Adrenal gland (tissue), 12 donors: Measurements from ENCODE around the gene CPNE8. TPM values are rescaled to one million over a fixed set of nuclear protein-coding genes. Genes with fewer than 3 reads are reported as not detected.

ENCODE experiments used
- DNase-seq, 7 donors: peaks; one replicate each; pipeline ENCODE4 v3.0.0-alpha.2; 2019 to 2020
- H3K27ac ChIP-seq, 5 donors: fragments of 200-600 bp; sonication (generic) in 4 of 5; 1 replicate in 3 of 5; 2 replicates in 2 of 5; pipeline versions ENCODE4 v1.5.1 to v1.8.0; 2016 to 2020; ENCODE audit warnings: mild to moderate bottlenecking in 1 of 5
- H3K27me3 ChIP-seq: fragments of 200-600 bp; 2 replicates; pipeline ENCODE4 v1.8.0; 2021
- H3K36me3 ChIP-seq, 2 donors: fragments of 200-600 bp; replicated peaks in 1 of 2; 1 replicate in 1 of 2; 2 replicates in 1 of 2; pipeline versions ENCODE4 v1.5.1 to v1.8.0; 2018 to 2022
- H3K4me1 ChIP-seq, 2 donors: fragments of 200-600 bp; replicated peaks in 1 of 2; 1 replicate in 1 of 2; 2 replicates in 1 of 2; pipeline versions ENCODE4 v1.5.1 to v1.8.0; 2018 to 2021
- H3K4me3 ChIP-seq, 4 donors: fragments of 200-600 bp; sonication (generic) in 3 of 4; one replicate each; pipeline ENCODE4 v1.5.1; 2016 to 2018
- H3K9me3 ChIP-seq, 3 donors: fragments of 200-600 bp; sonication (generic) in 1 of 3; replicated peaks in 1 of 3; 1 replicate in 2 of 3; 2 replicates in 1 of 3; pipeline versions ENCODE4 v1.5.1 to v1.8.0; 2016 to 2021
- POLR2A ChIP-seq, 2 donors: fragments of 450-650 bp; IDR thresholded peaks; one replicate each; pipeline ENCODE4 v1.6.1; 2017; ENCODE audit warnings: antibody characterized with exemption in 2 of 2, mild to moderate bottlenecking in 2 of 2, moderate library complexity in 1 of 2
- WGBS, 4 donors: extraction: QIAGEN DNeasy Blood & Tissue Kit in 2 of 4; methylation state at CpG; one replicate each; pipeline versions ENCODE4 v1.1.5 to v1.1.7; 2013 to 2017; 5-methylcytosine and 5-hydroxymethylcytosine counted together
- intact Hi-C, 2 donors: fragments of 100-400 bp; cut with DNase I; formaldehyde crosslinking; loops; one replicate each; pipeline versions ENCODE4 v1.14.1 to v1.15.0; 2022 to 2023
- polyA plus RNA-seq, 3 donors: library from polyadenylated mRNA; stranded (reverse); fragments of 200-250 nt in 2 of 3; fragments of 350-450 nt in 1 of 3; fragmentation: Illumina TruSeq in 1 of 3; extraction: RNeasy Lipid Tissue Mini Kit (QIAGEN cat#74804) in 1 of 3; gene quantifications; one replicate each; pipeline ENCODE4 v1.2.3, GENCODE V29; 2013 to 2014
- total RNA-seq, 9 donors: library from RNA; depleted of rRNA in 4 of 9; stranded (reverse); fragments of >200 nt in 4 of 9; fragments of 120-200 nt in 1 of 9; fragmentation: NEBNext Ultra II Directional in 1 of 9; extraction: Animal tissue kit (Norgen Biotek cat#: 25700) in 1 of 9; gene quantifications; one replicate each; pipeline versions ENCODE4 v1.1.0 to v1.2.4, GENCODE V29; 2013 to 2023
- TF ChIP-seq, protein P1 (sequence below), 6 experiments: fragments of 450-650 bp in 4 of 6; fragments of 200-600 bp in 2 of 6; sonication (generic) in 1 of 6; IDR thresholded peaks; 1 replicate in 5 of 6; 2 replicates in 1 of 6; pipeline versions ENCODE4 v1.5.1 to v1.8.0; 2016 to 2021; ENCODE audit warnings: antibody characterized with exemption in 6 of 6, mild to moderate bottlenecking in 2 of 6, moderate library complexity in 1 of 6
- donor health status: healthy with polysubstance abuse.
- donor health status: Bipolar disorder and iron deficiency.
- donor health status: DM: yes; HTN: yes; CAD: no.
- donor health status: DM: no; HTN: no; CAD: no.
- donor health status: DM: no; HTN: no; CAD: no.
- donor health status: DM: yes; HTN: yes; CAD: no.

The CPNE8 gene
- total and polyA plus RNA-seq, 12 donors, result 5.8 to 36.3 (median 17.4) TPM

GRCh38 chr12:38934686-38935085 lies 29.3 kb upstream of the CPNE8 start:
- TF ChIP-seq, protein P1, sequence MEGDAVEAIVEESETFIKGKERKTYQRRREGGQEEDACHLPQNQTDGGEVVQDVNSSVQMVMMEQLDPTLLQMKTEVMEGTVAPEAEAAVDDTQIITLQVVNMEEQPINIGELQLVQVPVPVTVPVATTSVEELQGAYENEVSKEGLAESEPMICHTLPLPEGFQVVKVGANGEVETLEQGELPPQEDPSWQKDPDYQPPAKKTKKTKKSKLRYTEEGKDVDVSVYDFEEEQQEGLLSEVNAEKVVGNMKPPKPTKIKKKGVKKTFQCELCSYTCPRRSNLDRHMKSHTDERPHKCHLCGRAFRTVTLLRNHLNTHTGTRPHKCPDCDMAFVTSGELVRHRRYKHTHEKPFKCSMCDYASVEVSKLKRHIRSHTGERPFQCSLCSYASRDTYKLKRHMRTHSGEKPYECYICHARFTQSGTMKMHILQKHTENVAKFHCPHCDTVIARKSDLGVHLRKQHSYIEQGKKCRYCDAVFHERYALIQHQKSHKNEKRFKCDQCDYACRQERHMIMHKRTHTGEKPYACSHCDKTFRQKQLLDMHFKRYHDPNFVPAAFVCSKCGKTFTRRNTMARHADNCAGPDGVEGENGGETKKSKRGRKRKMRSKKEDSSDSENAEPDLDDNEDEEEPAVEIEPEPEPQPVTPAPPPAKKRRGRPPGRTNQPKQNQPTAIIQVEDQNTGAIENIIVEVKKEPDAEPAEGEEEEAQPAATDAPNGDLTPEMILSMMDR (IDR thresholded peaks at IDR 0.05), result no peak
- no peak for TF ChIP-seq POLR2A (IDR thresholded peaks at IDR 0.05)
- H3K36me3 ChIP-seq, result no peaks in the 10 kb centered on the region
- no peak overlapping the region for H3K27ac ChIP-seq
- H3K4me3 ChIP-seq, result no peak overlapping the region
- H3K4me1 ChIP-seq, result no peaks in the 10 kb centered on the region
- intact Hi-C loops, result no loop called here
- H3K9me3 ChIP-seq, result no peaks in the 10 kb centered on the region
- 51 to 67% (median 55%) methylated on average over 1 of the region's 1 CpG for WGBS, 4 donors
- H3K27me3 ChIP-seq, result no peaks in the 10 kb centered on the region
- DNase-seq, result no peak

- intact Hi-C loops, result no loop called here
- 62 to 77% (median 68%) methylated on average over 5 of the region's 5 CpGs for WGBS, 4 donors
These were observed 28.7 kb upstream of the CPNE8 start for GRCh38 chr12:38934078-38934584.

GRCh38 chr12:38932320-38932719 lies 26.9 kb upstream of the CPNE8 start:
- no peaks in the 10 kb centered on the region for H3K4me1 ChIP-seq
- H3K27me3 ChIP-seq, result no peaks in the 10 kb centered on the region
- no peak overlapping the region for H3K27ac ChIP-seq
- no peak overlapping the region for H3K4me3 ChIP-seq
- no peaks in the 10 kb centered on the region for H3K9me3 ChIP-seq
- 83 to 90% (median 89%) methylated on average over 7 of the region's 7 CpGs for WGBS, 4 donors
- no peaks in the 10 kb centered on the region for H3K36me3 ChIP-seq
- intact Hi-C loops, result no loop called here
- TF ChIP-seq, protein P1 (IDR thresholded peaks at IDR 0.05), result no peak
- no peak for TF ChIP-seq POLR2A (IDR thresholded peaks at IDR 0.05)
- no peak for DNase-seq

More at GRCh38 chr12:38934078-38934584, 28.7 kb upstream of the CPNE8 start:
- H3K27me3 ChIP-seq, result no peaks in the 10 kb centered on the region
- TF ChIP-seq, protein P1 (IDR thresholded peaks at IDR 0.05), result no peak
- TF ChIP-seq POLR2A (IDR thresholded peaks at IDR 0.05), result no peak
- no peaks in the 10 kb centered on the region for H3K36me3 ChIP-seq
- no peak overlapping the region for H3K4me3 ChIP-seq
- H3K9me3 ChIP-seq, result no peaks in the 10 kb centered on the region
- H3K4me1 ChIP-seq, result no peaks in the 10 kb centered on the region
- no peak for DNase-seq
- no peak overlapping the region for H3K27ac ChIP-seq

- no peaks in the 10 kb centered on the region for H3K9me3 ChIP-seq
- DNase-seq, result no peak
These were observed 26.1 kb upstream of the CPNE8 start for GRCh38 chr12:38931461-38931860.

More at GRCh38 chr12:38931461-38931860, 26.1 kb upstream of the CPNE8 start:
- 80 to 87% (median 84%) methylated on average over 8 of the region's 8 CpGs for WGBS, 4 donors
- no peaks in the 10 kb centered on the region for H3K4me1 ChIP-seq
- intact Hi-C loops, result no loop called here
- no peak overlapping the region for H3K4me3 ChIP-seq
- no peaks in the 10 kb centered on the region for H3K27me3 ChIP-seq
- TF ChIP-seq POLR2A (IDR thresholded peaks at IDR 0.05), result no peak
- TF ChIP-seq, protein P1 (IDR thresholded peaks at IDR 0.05), result no peak
- H3K36me3 ChIP-seq, result no peaks in the 10 kb centered on the region
- no peak overlapping the region for H3K27ac ChIP-seq
